SIG-M5 (cell line): ENCODE data around the gene LENEP.

ENCODE experiments used
- DNase-seq: peaks from one replicate; lab custom pipeline; 2025; lab: John Stamatoyannopoulos, UW

The LENEP gene

DNA sequence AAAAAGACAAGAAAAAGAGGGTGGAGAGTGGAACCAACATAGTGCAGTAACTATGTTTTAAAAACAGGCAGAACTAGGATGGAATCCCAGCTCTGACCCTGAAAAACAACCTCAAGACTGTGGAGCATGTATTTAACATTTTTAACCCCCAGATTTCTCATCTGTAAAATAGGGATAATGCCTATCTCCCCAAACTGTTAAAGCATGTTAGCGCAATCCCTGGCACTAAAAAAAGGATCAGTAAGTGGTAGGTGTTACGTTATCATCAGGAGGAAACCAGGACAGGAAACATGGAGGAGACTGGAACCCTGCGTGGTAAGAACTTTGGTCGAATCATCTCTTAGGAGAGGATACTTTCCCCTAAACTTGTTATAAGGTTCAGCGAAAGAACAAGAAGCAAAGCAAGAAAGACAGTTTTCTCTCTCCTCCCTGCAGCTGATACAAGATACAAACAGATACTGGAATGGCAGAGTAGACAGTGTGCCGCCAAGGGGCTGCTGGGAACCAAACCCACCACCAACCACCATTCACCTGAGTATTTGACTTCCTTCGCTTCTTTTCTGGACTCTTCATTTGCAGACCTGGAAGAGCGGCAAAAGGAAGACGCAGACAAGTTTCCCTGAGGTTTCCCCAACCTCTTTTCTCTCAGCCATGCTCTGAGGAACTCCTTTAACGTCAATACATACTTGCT, 32.8 kb upstream of the LENEP start:
- no peak for DNase-seq

GRCh38 chr1:154961207-154962155, 31.9 kb upstream of the LENEP start, which contains the start of gene PYGO2:
TSS of gene PYGO2 (minus strand) at chr1:154961782. CDS start at chr1:154961576, 206 bp downstream.
- DNase-seq, result no peak

- DNase-seq, result no peak
These were observed 31.1 kb upstream of the LENEP start for GRCh38 chr1:154962156-154962749.

DNA sequence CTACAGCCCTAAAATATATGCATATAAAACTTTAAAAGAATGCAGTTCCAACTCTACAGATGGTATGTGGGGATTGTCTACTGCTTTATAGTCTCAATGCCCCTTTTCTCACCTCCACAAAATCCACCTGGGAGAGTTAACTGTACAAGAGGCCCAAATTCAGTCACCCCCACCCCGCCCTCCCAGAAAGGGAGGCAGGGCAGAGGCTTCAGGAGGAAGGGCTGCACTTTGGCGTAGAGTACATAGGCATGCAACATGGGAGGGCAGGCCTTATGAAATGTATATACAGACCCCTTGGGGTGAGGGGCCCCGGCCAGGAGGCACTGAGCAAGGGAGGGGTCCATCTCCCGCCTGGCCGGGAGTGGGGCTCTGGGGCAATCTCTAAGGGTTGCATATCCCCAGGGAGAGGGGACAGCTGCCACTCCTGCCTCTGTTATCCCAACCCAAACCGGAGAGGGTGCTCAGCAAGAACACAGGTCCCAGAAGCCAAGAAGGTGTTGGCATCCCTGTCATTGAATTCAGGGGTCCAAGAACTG, 30.5 kb upstream of the LENEP start:
- no peak for DNase-seq

DNA sequence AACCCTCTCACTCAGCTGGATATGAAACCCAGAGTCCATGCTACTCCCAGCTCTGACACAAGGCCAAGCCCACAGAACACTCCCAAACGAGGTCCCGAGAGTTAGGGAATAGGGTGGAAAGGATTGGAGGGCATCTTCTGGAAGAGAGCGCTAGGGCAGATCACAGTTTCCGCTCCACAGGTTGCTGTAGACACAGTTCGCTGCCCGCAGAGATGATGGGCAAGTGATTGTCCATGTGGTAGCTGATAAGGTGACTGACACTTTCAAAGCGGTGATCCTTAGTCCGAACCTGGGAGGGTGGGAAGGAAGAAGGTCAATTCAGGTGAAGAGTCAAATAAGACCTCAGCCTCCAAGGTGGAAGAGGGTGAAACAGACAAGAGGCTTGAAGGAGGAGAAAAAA, 29.7 kb upstream of the LENEP start:
- no peak for DNase-seq

DNA sequence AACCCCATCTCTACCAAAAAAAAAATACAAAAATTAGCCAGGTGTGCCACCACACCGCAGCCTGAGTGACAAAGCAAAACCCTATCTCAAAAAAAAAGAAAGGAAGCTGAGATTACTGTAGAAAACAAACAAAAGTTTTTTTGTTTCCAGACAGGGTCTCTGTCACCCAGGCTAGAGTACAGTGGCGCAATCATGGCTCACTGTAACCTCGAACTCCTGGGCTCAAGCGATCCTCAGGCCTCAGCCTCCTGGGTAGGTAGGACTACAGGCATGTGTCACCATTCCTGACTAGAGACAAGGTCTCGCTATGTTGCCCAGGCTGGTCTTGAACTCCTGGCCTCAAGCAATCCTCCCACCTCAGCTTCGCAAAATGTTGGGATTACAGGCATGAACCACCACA, 29.0 kb upstream of the LENEP start:
- DNase-seq, result no peak

- DNase-seq, result no peak
These were observed 27.3 kb upstream of the LENEP start for GRCh38 chr1:154966111-154966510.

- DNase-seq, result no peak
These were observed 25.9 kb upstream of the LENEP start for GRCh38 chr1:154967331-154967950.

GRCh38 chr1:154968731-154969130, 24.7 kb upstream of the LENEP start:
- no peak for DNase-seq

DNA sequence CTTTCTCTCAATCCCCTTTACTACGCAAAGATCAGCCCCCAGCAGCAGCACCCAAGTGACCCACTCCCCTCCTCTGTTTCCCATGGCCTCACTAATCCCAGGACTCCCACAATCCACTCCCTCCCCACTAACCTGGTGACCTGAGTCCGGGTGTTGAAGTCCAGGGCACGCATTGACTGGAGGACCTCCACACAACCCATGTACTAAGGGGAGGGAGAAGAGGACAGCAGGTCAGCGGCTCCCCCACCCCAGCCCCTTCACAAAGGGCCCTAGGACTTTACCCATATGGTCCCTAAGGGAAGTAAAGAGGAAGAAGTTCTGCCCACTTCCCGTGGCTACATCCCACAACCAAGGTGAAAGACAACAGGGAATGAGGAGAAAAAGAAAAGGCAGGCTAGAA, 24.1 kb upstream of the LENEP start:
- no peak for DNase-seq

- DNase-seq, result no peak
These were observed 23.4 kb upstream of the LENEP start for GRCh38 chr1:154969860-154970452.

- DNase-seq, result no peak
These were observed 22.6 kb upstream of the LENEP start, which contains the start of gene SHC1 for GRCh38 chr1:154970631-154971340. TSS of gene SHC1 (minus strand) at chr1:154970747. CDS start at chr1:154970526, 221 bp downstream.

- DNase-seq, result no peak
These were observed 21.9 kb upstream of the LENEP start for GRCh38 chr1:154971341-154971998.

DNA sequence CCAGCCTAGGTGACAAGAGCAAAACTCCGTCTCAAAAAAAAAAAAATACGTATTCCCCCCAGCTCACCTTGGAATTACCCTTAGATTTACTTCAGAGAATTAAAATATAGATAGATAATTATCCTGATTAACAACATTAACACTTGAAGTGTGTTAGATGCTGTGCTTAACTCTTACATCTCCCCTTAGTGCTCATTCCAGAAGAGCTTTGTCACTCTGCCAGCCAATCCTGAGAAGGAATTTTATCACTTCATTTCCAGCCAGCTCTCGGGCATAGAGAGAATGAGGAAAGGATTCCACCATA, 21.2 kb upstream of the LENEP start:
- no peak for DNase-seq

DNA sequence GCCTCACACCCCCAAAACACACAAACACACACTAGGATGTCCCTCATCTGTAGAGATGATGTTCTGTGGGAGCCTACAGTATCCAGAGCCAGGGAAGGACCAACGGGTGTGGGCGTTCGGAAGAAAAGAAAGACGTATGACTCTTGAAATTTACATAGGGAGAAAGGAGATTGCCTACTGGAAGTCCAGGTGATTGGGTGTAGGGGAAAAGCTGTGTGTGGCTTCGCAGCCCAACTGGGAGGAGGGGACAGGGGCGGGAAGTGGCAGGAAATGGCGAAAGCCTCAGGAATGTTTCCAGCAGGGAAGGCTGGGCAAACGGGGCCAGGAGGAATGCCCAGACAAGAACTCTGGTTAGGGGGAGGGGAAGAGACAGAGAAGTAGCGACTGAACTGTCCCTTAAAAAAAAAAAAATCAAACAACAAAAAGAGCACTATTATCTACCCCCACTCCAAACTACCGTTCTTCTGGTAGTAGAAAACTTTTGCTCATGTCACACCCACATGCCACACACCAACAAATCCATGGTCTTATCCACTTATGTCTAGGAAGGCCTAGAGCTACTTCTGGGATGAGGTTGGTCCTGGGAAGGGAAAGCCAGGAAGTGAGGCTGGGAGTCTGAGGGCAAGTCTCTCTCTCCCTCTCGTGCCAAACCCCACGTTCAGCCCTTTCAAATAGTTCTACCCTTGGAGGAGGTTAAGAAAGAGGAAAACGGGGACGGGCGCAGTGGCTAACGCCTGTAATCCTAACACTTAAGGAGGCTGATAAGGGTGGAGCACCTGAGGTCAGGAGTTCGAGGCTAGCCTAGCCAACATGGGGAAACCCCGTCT, 20.7 kb upstream of the LENEP start:
- no peak for DNase-seq

GRCh38 chr1:154973344-154974101, 19.9 kb upstream of the LENEP start:
- peak; percentile 87 for DNase-seq

GRCh38 chr1:154974102-154974807, 19.1 kb upstream of the LENEP start, which contains the start of gene CKS1B:
TSS of gene CKS1B (plus strand) at chr1:154974681. CDS start at chr1:154974746, 65 bp downstream.
- peak; percentile 100 for DNase-seq

GRCh38 chr1:154974808-154975408, 18.5 kb upstream of the LENEP start:
- peak; percentile 90 for DNase-seq
